Stimulated activated CD4-positive, alpha-beta T cell treated with anti-CD3 and anti-CD28 coated beads, Interleukin-4, amount 100 ng/mL, for 48 hours (primary cell): Measurements from ENCODE around the gene REC114.
"Not testable (repeated sequence)": the region's sequence is repeated elsewhere in the genome, so short reads cannot be mapped to it uniquely, and the experiment has no call there.

Experiments
- DNase-seq, 2 donors: peaks; one replicate each; pipeline ENCODE4 v3.0.0-alpha.2; 2020; ENCODE audit warnings: low read depth in 2 of 2

REC114 gene

DNA sequence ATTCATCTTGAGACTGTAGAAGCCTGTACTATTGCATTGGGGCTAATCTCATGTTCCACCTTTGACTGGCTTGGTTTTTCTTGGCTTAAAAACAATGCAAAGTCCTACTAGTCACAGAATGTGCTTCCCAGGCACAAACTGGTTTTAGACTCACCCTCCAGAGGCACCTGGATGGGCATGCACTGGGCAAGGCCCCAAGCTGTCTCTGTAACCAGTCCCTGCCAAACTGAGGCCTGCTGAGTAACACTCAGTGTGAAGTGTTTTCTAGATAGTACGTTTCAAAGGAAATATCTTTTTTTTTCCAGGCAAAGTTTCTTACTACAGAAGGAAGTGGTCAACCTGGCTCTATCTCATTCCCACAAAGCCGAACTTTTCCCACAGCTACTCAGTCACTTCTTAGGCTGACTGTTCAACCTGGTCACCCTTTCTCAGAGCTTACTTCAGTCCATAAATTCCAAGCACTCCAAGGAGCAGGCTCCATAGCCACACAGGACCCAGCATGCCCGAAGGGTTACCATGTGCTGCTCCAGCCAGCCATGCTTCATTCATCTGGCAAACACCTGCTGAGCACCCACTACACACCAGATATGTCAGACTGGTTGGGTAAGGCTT is 132.8 kb downstream of the REC114 start:
- no peak for DNase-seq

DNA sequence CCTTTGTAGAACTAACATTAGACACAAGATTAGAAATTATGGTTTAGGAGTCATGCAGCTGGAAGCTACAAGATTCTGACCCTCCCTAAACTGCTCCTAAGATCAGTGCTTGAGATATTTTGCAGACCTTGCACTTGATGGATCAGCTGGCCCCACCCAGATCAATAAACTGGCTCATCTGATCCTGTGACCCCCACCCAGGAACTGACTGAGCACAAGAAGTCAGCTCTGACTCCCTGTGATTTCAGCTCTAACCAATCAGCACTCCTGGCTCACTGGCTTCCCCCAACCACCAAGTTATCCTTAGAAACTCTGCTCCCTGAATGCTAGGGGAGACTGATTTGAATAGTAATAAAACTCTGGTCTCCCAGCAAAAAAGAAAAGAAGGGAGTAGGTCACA is 134.6 kb downstream of the REC114 start:
- not testable (repeated sequence) for DNase-seq

DNA sequence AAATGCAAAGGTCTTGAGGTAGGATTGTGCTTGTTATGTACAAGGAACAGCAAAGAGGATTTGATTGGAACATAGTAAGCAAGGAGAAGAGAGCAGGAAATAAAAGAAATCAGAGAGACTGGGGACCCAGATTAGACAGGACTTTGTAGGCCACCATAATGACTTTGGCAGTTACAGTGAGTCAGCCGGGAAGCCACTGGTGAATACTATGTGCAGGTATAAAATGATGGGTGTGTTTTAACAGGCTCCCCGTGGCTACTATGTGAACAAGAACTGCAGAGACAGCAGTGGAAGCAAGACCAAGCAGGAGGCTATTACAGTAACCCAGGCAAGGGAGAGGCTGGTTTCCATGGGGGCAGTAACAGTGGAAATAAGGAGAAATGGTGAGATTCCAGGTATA is 135.1 kb downstream of the REC114 start:
- DNase-seq = no peak

GRCh38 chr15:73582851-73583379 is 140.0 kb downstream of the REC114 start:
- DNase-seq = no peak

- DNase-seq = no peak
These were observed 140.6 kb downstream of the REC114 start for GRCh38 chr15:73583544-73583943.

- no peak for DNase-seq
These were observed 141.9 kb downstream of the REC114 start for GRCh38 chr15:73584699-73585420.

DNA sequence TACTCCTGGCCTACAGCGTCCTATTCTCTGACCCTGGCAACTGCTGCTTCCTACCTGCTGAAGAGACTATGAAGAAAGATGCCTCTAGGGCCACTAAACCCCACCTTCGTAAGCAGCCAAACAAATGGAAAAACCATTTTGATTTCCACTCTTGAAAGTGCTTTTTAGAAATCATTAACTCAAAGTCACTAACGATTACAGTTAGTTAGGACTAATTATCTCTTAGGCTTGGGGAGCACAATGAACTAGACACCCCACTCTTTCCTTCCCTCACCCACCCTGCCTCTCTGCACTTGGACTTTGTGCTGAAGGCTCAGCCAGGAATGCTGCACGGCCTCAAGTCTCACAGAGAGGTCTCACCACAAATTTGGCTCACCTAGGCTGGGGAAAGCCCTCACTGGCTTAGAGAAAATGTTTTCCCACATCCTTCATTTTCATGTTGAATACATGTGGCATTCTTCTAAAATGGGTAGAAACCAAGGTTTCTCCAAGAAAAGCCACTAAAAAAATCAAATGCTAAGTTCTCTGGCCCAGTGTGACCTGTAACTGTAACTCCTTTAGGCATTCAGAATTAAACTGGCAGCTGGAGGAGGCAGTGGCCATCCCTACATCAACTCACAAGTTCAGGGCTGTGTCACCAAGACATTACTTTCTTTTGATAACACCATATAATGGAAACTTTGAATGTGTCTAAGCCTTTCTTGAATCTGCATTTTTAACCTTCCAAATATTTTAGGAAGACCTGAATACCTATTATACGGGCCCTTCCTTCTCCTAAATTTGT is 143.1 kb downstream of the REC114 start:
- no peak for DNase-seq

DNA sequence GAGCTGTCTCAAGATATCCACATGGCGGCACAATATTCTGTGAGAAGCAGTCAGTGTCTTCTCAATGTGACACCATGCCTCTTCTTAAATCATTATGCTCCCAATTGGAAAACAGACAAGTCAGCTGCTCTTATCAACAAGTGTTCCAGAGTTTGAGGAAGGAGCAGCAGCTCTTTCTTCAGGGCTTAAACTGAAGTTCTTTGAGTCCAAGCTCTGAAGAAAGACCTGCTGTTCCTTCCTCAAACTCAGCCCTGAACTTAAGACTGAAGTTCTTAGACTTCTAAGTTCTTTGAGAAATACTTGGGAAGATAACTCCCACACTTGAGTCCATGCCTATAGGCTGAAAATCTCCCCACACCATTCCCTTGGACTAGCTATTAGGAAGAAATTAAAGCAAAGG is 146.8 kb downstream of the REC114 start:
- no peak for DNase-seq

DNA sequence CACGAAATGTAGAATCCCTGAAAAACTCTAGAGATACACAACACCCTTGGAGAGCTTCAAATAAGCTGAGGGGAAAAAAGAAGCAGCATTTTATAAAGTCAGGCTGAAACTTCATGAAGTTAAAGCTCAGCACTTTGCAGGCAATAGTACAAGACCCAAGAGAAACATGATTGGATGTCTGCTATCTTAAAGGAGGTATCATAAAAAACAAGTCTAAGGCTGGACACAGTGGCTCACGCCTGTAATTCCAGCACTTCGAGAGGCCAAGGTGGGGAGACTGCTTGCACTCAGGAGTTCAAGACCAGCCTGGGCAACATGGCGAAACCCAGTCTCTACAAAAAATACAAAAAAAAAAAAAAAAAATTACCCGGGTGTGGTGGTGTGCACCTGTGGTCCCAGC is 147.3 kb downstream of the REC114 start:
- DNase-seq = no peak

DNA sequence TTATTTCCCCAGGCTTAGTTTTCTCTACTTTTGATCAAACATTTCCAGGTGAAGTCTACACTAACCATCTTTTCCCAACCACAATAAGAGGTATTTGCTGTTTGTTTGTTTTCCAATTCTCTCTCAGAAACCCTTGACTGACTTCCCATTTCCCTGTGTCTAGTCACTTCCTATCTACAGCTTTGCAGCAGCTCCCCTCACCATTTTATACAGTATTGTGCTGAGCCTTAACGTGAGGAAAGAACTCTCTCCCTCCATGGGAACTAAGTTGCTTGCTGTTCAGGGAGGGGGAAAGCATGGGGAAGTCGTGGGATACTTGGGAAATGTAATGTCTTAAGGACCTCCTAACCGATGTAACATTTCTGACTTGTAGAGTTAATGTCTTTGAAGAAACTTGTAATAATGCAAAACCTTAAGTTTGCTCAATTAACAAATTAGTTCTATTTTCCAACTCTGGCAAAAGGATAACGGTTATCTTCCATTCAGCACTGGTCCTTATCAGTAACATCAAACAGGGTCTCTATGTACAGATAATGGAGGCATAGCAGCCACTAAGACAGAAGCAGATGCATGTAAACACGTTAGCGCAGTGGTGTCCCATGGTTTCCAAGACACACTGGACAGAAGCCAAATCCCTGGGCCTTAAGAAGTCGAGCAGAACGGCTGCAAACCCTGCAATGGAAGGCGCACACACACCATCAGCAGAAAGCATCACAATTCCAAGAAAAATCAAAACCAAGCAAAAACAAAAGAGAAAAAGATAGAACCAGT is 150.5 kb downstream of the REC114 start:
- no peak for DNase-seq

GRCh38 chr15:73594109-73594508 is 151.1 kb downstream of the REC114 start:
- no peak for DNase-seq

DNA sequence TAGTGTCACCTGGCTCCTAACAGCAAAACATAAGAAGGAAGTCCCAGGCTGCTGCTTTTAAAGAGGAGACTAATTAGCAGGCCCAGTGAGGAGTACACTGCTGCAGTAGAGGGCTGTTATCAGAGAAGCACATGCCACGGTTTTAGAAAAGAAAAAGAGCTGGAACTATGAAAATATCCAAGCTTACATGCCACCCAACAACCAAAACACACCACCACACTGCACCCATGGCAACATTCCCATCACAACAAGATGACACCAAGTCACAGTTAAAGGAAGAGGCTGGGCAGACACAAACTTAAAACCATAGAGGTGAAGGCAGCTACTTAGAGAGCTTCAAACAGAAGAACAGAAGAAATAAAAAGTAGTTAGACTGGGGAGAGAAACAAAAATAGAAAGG is 153.2 kb downstream of the REC114 start:
- DNase-seq = no peak

DNA sequence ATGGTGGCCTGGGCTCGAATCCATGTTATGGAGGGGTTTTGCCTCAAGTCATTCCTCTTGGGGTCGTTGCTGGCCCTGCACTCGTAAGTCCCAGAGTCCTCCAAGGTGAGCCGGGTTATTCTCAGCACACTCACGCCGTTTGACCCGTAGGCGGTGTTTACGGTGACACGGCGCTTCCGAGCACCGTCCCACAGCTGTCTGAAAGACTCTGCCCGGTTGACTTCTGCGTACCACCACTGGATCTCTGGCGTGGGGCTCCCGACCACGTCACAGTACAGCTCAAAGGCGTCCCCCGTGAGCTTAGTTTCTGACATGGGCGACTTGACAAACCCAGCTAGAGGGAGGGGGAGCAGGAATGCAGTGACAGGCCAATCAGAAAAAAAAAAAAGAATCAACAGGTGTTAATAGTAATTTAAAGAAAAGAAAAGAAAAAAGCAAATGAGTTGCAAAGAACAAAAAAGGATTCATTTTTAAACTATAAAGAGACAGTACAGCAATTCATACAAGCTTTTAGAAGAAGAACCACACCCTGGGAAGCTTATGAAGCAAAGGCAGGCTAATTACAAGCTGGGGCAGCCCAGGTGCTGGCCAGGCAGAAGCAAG is 154.2 kb downstream of the REC114 start:
- DNase-seq = no peak

GRCh38 chr15:73598530-73599160 is 155.7 kb downstream of the REC114 start:
- DNase-seq = no peak

GRCh38 chr15:73599934-73600333 is 157.0 kb downstream of the REC114 start:
- DNase-seq = no peak

- no peak for DNase-seq
These were observed 157.7 kb downstream of the REC114 start for GRCh38 chr15:73600413-73601335.

- DNase-seq = no peak
These were observed 158.8 kb downstream of the REC114 start for GRCh38 chr15:73601451-73602445.

DNA sequence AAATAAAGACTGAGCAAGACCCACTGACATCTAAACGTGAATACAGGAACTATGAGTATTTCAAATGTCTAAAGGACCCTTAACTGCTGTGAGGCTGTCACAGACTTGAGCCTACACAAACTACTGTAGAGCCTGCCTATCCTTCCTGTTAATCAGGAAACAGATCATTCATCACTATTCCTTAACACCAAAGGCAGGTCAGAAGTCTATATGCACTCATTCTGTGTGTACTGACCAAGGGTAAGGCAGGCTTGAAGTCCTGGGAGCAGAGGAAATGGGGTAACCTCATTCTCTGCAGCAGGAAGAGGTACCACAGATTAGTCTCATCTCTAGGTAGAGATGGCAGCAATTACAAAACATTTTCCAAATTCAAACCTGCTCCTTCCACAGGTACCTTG is 159.5 kb downstream of the REC114 start:
- no peak for DNase-seq

DNA sequence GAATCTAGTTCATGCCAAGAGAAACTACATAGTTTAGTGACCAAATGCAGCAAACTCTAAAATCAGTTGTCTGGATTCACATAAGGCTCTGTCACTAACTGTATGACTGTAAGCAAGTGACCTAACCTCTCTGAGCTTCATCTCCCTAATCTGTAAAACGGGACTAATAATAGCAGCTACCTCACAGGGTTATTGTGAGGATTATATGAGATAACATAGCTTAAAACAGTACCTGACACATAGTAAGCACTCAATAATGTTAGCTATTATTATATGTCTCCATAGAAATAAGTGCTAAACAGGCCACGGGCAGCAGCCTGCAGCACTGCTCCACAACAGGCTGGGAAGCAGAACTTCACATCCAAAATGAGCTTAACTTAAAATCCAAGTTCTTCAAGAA is 160.0 kb downstream of the REC114 start:
- DNase-seq = no peak
